CD14-positive monocyte (primary cell): ENCODE measurements around the gene SSU72. TPM values are rescaled to one million over a fixed set of nuclear protein-coding genes. Genes with fewer than 3 reads are reported as not detected.
A peak's percentile ranks its signal among the peaks of the same experiment; 100 is the strongest.

Source experiments
- DNase-seq, 3 donors: peaks; one replicate each; pipeline ENCODE4 v3.0.0-alpha.2; 2011 to 2022
- H2AFZ ChIP-seq: 2 replicates; pipeline ENCODE4 v1.6.0; 2012; ENCODE audit warnings: mild to moderate bottlenecking, low read depth, low read length, inconsistent platforms; ENCODE audit not compliant: insufficient read depth, poor library complexity, severe bottlenecking
- H3K27ac ChIP-seq, 2 donors: 1 replicate in 1 of 2; 2 replicates in 1 of 2; pipeline ENCODE4 v1.5.1; 2012 to 2013; ENCODE audit warnings: low read length in 2 of 2, control low read depth in 1 of 2, inconsistent platforms in 1 of 2, low read depth in 1 of 2, mild to moderate bottlenecking in 1 of 2
- H3K27me3 ChIP-seq, 2 donors: one replicate each; pipeline versions ENCODE4 v1.6.0 to v1.6.1; 2011 to 2013; ENCODE audit warnings: low read length in 2 of 2; ENCODE audit not compliant: control insufficient read depth in 2 of 2, insufficient read depth in 2 of 2
- H3K36me3 ChIP-seq, 2 donors: replicated peaks in 1 of 2; 1 replicate in 1 of 2; 2 replicates in 1 of 2; pipeline versions ENCODE4 v1.5.1 to v1.6.1; 2012 to 2013; ENCODE audit warnings: low read length in 2 of 2, control low read depth in 1 of 2, inconsistent platforms in 1 of 2, mild to moderate bottlenecking in 1 of 2; ENCODE audit not compliant: insufficient read depth in 2 of 2, control insufficient read depth in 1 of 2
- H3K4me1 ChIP-seq, 2 donors: 1 replicate in 1 of 2; 2 replicates in 1 of 2; pipeline versions ENCODE4 v1.5.1 to v1.6.1; 2012 to 2013; ENCODE audit warnings: low read length in 2 of 2, control low read depth in 1 of 2, inconsistent platforms in 1 of 2, mild to moderate bottlenecking in 1 of 2, moderate library complexity in 1 of 2; ENCODE audit not compliant: insufficient read depth in 2 of 2, control insufficient read depth in 1 of 2
- H3K4me2 ChIP-seq: replicated peaks from 2 replicates; pipeline ENCODE3; 2012; ENCODE audit warnings: low read length, moderate library complexity, mild to moderate bottlenecking; ENCODE audit not compliant: poor library complexity, severe bottlenecking; ENCODE audit errors: extremely low read depth
- H3K4me3 ChIP-seq, 3 experiments: fragments of 200-600 bp in 1 of 3; sonication (generic) in 1 of 3; replicated peaks in 1 of 3; 1 replicate in 2 of 3; 2 replicates in 1 of 3; pipeline ENCODE4 v1.5.1; 2011 to 2013; ENCODE audit warnings: low read length in 3 of 3, mild to moderate bottlenecking in 3 of 3, control low read depth in 2 of 3, low read depth in 2 of 3, inconsistent platforms in 1 of 3, moderate library complexity in 1 of 3
- H3K79me2 ChIP-seq: 2 replicates; pipeline ENCODE4 v1.6.0; 2012; ENCODE audit warnings: mild to moderate bottlenecking, control low read depth, inconsistent platforms, low read length, moderate library complexity; ENCODE audit not compliant: insufficient read depth
- H3K9ac ChIP-seq: 2 replicates; pipeline ENCODE4 v1.6.0; 2017; ENCODE audit warnings: low read length, mild to moderate bottlenecking; ENCODE audit not compliant: insufficient read depth, poor library complexity, severe bottlenecking
- H3K9me3 ChIP-seq, 2 donors: replicated peaks in 1 of 2; 1 replicate in 1 of 2; 2 replicates in 1 of 2; pipeline versions ENCODE4 v1.5.1 to v1.6.1; 2012 to 2013; ENCODE audit warnings: low read length in 2 of 2, control low read depth in 1 of 2; ENCODE audit not compliant: control insufficient read depth in 1 of 2, insufficient read depth in 1 of 2
- H4K20me1 ChIP-seq: 2 replicates; pipeline ENCODE4 v1.6.0; 2012; ENCODE audit warnings: mild to moderate bottlenecking, low read length, control low read depth, moderate library complexity; ENCODE audit not compliant: insufficient read depth
- H3K27ac Mint-ChIP-seq, 7 donors: one replicate each; pipeline ENCODE4 v1.8.0; 2020; ENCODE audit warnings: mild to moderate bottlenecking in 7 of 7, mixed read lengths in 7 of 7, moderate library complexity in 6 of 7, inconsistent platforms in 2 of 7
- H3K27me3 Mint-ChIP-seq, 3 donors: one replicate each; pipeline ENCODE4 v1.8.0; 2021 to 2022; ENCODE audit warnings: low read depth in 3 of 3, mild to moderate bottlenecking in 3 of 3, mixed read lengths in 3 of 3, moderate library complexity in 3 of 3, inconsistent platforms in 1 of 3
- H3K36me3 Mint-ChIP-seq, 2 donors: one replicate each; pipeline ENCODE4 v1.8.0; 2020; ENCODE audit warnings: mixed read lengths in 2 of 2, inconsistent platforms in 1 of 2, mild to moderate bottlenecking in 1 of 2
- H3K4me1 Mint-ChIP-seq: one replicate; pipeline ENCODE4 v1.8.0; 2020; ENCODE audit warnings: mild to moderate bottlenecking, mixed read lengths
- H3K4me3 Mint-ChIP-seq, 2 donors: one replicate each; pipeline ENCODE4 v1.8.0; 2020; ENCODE audit warnings: mild to moderate bottlenecking in 2 of 2, mixed read lengths in 2 of 2, moderate library complexity in 1 of 2
- H3K9me3 Mint-ChIP-seq, 7 donors: one replicate each; pipeline ENCODE4 v1.8.0; 2020 to 2022; ENCODE audit warnings: mixed read lengths in 7 of 7, mild to moderate bottlenecking in 6 of 7, moderate library complexity in 6 of 7, inconsistent platforms in 2 of 7
- WGBS: methylation state at CpG from one replicate; pipeline ENCODE4 v1.1.5; 2013; ENCODE audit warnings: missing lambda C conversion rate; ENCODE audit not compliant: insufficient coverage; 5-methylcytosine and 5-hydroxymethylcytosine counted together
- intact Hi-C, 2 donors: fragments of 100-400 bp; cut with micrococcal nuclease; formaldehyde crosslinking; loops; one replicate each; pipeline versions ENCODE4 v1.15.0 to v1.15.1; 2023
- polyA plus RNA-seq, 3 donors: library from polyadenylated mRNA; depleted of rRNA in 1 of 3; unstranded in 2 of 3; stranded (reverse) in 1 of 3; fragments of 300-500 nt in 2 of 3; fragments of >200 nt in 1 of 3; fragmentation: Illumina TruSeq in 2 of 3; gene quantifications; 1 replicate in 2 of 3; 2 replicates in 1 of 3; pipeline ENCODE4 v1.2.3, GENCODE V29; 2012 to 2021
- TF ChIP-seq, protein P1 (sequence below): fragments of 200-600 bp; IDR thresholded peaks from one replicate; pipeline ENCODE4 v1.8.0; 2022; ENCODE audit warnings: antibody characterized with exemption, mild to moderate bottlenecking

Gene SSU72
- polyA plus RNA-seq, 3 donors, result 88.1 to 168 (median 138) TPM

DNA sequence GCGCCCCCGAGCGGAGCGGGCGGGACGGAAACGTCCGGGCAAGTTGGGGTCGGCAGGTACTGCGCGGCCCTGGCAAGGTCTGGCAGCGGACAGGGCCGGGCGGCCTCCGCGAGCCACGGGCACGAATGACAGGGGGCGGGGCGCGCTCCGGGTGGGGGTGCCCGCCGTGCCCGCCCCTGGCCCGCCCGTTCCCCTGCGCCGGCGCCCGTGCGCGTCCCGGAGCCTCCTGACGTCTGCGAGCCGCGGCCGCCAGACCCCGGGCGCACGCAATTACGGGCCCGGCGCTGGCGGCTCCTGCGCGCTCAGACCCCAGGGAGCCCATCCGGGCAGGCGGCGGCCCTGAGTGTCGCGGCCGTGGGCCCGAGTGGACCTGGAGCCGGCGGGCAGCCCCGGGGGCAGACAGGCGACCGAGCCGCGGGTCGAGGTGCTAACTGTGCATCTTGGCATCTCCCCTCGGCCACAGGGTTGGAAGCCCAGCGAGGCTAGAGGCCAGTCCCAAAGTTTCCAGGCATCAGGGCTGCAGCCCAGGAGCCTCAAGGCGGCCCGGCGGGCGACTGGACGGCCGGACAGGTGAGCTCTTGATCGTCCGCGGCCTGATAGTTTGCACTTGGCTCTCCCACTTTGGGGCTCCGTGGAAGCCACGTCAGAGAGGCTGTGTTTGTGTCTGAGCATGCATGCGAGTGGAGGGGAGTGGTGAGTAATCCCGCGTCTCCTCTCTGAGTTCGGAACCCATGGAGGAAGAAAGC lies 41.6 kb upstream of the SSU72 start:
- peaks cover 31% of the 10 kb centered on the region for H3K4me1 Mint-ChIP-seq
- Histone ChIP-seq H2AFZ (peak overlapping the region; percentile 48), H3K9ac (peak overlapping the region; percentile 100), H3K27me3 (no peaks in the 10 kb centered on the region), H3K9me3 (no peaks in the 10 kb centered on the region), H3K4me1 (peaks cover 26 to 33% of the 10 kb centered on the region in 2 donors), H3K27ac (peak overlapping the region in 1 of 2 donors; percentile 98), H3K4me2 (peak overlapping the region; percentile 91), H3K79me2 (peaks cover 22% of the 10 kb centered on the region), H4K20me1 (peaks cover 12% of the 10 kb centered on the region), H3K4me3 (peak overlapping the region; percentile 87 to 92 (median 89)), H3K36me3 (peaks cover 0 to 5% of the 10 kb centered on the region in 2 donors)
- DNase-seq, result peak in 1 of 3 donors; percentile 34
- peaks cover 0 to 6% (median 0%) of the 10 kb centered on the region in 3 donors for H3K27me3 Mint-ChIP-seq
- peak overlapping the region in 5 of 7 donors; percentile 45 to 95 (median 79) for H3K27ac Mint-ChIP-seq
- peaks cover 9 to 11% of the 10 kb centered on the region in 2 donors for H3K36me3 Mint-ChIP-seq
- intact Hi-C loops, result no loop called here
- TF ChIP-seq, protein P1, sequence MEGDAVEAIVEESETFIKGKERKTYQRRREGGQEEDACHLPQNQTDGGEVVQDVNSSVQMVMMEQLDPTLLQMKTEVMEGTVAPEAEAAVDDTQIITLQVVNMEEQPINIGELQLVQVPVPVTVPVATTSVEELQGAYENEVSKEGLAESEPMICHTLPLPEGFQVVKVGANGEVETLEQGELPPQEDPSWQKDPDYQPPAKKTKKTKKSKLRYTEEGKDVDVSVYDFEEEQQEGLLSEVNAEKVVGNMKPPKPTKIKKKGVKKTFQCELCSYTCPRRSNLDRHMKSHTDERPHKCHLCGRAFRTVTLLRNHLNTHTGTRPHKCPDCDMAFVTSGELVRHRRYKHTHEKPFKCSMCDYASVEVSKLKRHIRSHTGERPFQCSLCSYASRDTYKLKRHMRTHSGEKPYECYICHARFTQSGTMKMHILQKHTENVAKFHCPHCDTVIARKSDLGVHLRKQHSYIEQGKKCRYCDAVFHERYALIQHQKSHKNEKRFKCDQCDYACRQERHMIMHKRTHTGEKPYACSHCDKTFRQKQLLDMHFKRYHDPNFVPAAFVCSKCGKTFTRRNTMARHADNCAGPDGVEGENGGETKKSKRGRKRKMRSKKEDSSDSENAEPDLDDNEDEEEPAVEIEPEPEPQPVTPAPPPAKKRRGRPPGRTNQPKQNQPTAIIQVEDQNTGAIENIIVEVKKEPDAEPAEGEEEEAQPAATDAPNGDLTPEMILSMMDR, result no peak
- 12% methylated on average over 80 of the region's 80 CpGs for WGBS
- peak overlapping the region; percentile 82 to 86 for H3K4me3 Mint-ChIP-seq
- H3K9me3 Mint-ChIP-seq, result no peaks in the 10 kb centered on the region

DNA sequence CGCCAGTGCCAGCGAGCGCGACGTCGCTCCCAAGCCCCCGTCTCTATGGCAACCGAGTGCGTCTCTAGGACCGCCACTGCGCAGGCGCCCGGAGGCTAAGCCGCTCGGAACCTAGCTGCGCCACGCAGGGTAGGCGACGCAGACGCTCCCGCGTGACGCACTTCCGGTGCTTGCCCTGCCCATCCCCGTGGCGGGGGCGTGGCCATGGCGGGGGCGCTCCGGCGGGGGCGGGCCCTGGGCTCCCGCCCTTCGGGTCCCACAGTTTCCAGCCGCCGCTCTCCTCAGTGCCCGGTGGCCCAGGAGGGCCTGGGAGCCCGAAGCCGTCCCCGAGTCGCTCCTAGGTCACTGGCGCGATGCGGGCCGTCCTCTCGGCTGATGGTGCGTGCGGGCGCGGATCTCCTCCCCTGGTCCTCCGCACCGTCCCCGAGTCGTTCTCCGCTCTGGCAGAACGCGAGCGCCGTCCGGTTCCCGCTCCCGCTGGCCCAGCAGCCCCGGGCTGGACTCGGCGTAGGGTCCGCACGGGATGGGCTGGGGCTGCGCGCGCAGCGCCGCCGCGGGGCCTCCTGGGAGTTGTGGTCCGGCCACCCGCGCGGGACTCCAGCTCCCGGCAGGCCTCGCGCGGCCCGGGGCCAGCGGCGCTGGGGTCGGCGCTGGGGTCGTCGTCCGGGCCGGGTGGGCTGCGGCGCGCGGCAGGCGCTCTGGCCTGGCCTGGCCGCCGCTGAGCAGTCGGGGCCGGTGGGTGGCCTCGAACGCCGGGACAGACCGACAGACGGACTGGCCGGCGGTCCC lies 40.8 kb upstream of the SSU72 start, which contains the start of gene MIB2:
Gene MIB2, plus strand, starts transcription at position 245 of the 789 bp plus-strand sequence. CDS start 7,953 bp downstream, outside the sequence.
- no peaks in the 10 kb centered on the region for H3K9me3 Mint-ChIP-seq
- H3K4me3 Mint-ChIP-seq, result peak within 1 kb of the TSS; percentile 90 to 94
- peak within 1 kb of the TSS; percentile 100 for H3K9ac ChIP-seq
- H3K4me1 ChIP-seq, result peaks cover 26 to 33% of the 10 kb centered on the region in 2 donors
- H3K36me3 Mint-ChIP-seq, result peaks cover 9 to 11% of the 10 kb centered on the region in 2 donors
- intact Hi-C loops, result loop anchor here (2.0 kb wide), 1 partner anchor 41 kb away; the partner anchor contains the start of gene SSU72 (in 2 of the 2)
- H3K27ac Mint-ChIP-seq, result peak within 1 kb of the TSS; percentile 95 to 98 (median 98)
- peak within 1 kb of the TSS; percentile 87 to 92 (median 89) for H3K4me3 ChIP-seq
- peaks cover 31% of the 10 kb centered on the region for H3K4me1 Mint-ChIP-seq
- no peaks in the 10 kb centered on the region for H3K9me3 ChIP-seq
- DNase-seq, result peak; percentile 97 to 99 (median 98)
- peaks cover 12% of the 10 kb centered on the region for H4K20me1 ChIP-seq
- H3K27me3 Mint-ChIP-seq, result peaks cover 0 to 6% (median 0%) of the 10 kb centered on the region in 3 donors
- peaks cover 22% of the 10 kb centered on the region for H3K79me2 ChIP-seq
- under 1% methylated on average over 107 of the region's 107 CpGs for WGBS
- H3K27ac ChIP-seq, result peak within 1 kb of the TSS; percentile 98
- no peaks in the 10 kb centered on the region for H3K27me3 ChIP-seq
- H3K4me2 ChIP-seq, result peak within 1 kb of the TSS; percentile 91
- TF ChIP-seq, protein P1, result no peak
- peaks cover 0 to 5% of the 10 kb centered on the region in 2 donors for H3K36me3 ChIP-seq
- peak within 1 kb of the TSS; percentile 48 for H2AFZ ChIP-seq
